Uterus (tissue), 4 donors: Measurements from ENCODE around the gene NEDD4L. TPM values are rescaled to one million over a fixed set of nuclear protein-coding genes. Genes with fewer than 3 reads are reported as not detected.

Experiments
- DNase-seq, 2 donors: peaks; one replicate each; pipeline ENCODE4 v3.0.0-alpha.2; 2019 to 2020
- H3K27ac ChIP-seq, 2 donors: fragments of 200-600 bp; sonication (generic); 1 replicate in 1 of 2; 2 replicates in 1 of 2; pipeline ENCODE4 v1.5.1; 2016 to 2018
- H3K27me3 ChIP-seq, 2 donors: fragments of 200-600 bp; sonication (generic); one replicate each; pipeline ENCODE4 v1.5.1; 2018 to 2019; ENCODE audit warnings: control low read depth in 1 of 2
- H3K36me3 ChIP-seq, 2 donors: fragments of 200-600 bp; sonication (generic); one replicate each; pipeline ENCODE4 v1.5.1; 2019; ENCODE audit warnings: control low read depth in 1 of 2
- H3K4me1 ChIP-seq, 2 donors: fragments of 200-600 bp; sonication (generic); one replicate each; pipeline ENCODE4 v1.5.1; 2018 to 2019; ENCODE audit warnings: control low read depth in 1 of 2
- H3K4me3 ChIP-seq, 2 donors: fragments of 200-600 bp; sonication (generic); 1 replicate in 1 of 2; 2 replicates in 1 of 2; pipeline ENCODE4 v1.5.1; 2018 to 2019; ENCODE audit warnings: mild to moderate bottlenecking in 1 of 2
- H3K9me3 ChIP-seq, 2 donors: fragments of 200-600 bp; sonication (generic); one replicate each; pipeline ENCODE4 v1.5.1; 2019; ENCODE audit warnings: control low read depth in 1 of 2
- CTCF ChIP-seq, 4 experiments: fragments of 200-600 bp in 2 of 4; fragments of 450-650 bp in 2 of 4; sonication (generic) in 2 of 4; IDR thresholded peaks; one replicate each; pipeline ENCODE4 v1.5.1; 2016 to 2019; ENCODE audit warnings: antibody characterized with exemption in 4 of 4, mild to moderate bottlenecking in 2 of 4, moderate library complexity in 1 of 4
- POLR2A ChIP-seq, 2 donors: fragments of 450-650 bp; IDR thresholded peaks; one replicate each; pipeline ENCODE4 v1.6.1; 2016; ENCODE audit warnings: antibody characterized with exemption in 2 of 2, mild to moderate bottlenecking in 1 of 2, moderate library complexity in 1 of 2
- intact Hi-C: fragments of 100-400 bp; cut with DNase I; formaldehyde crosslinking; loops from one replicate; pipeline ENCODE4 v1.15.1; 2023; ENCODE audit warnings: low total_unique reads
- total RNA-seq, 4 donors: library from RNA; depleted of rRNA in 3 of 4; stranded (reverse); fragments of >200 nt in 3 of 4; gene quantifications; one replicate each; pipeline versions ENCODE4 v1.1.0 to v1.2.4, GENCODE V29; 2014 to 2023
- donor health status: DM: yes; HTN: yes; CAD: no.

Gene NEDD4L
- total RNA-seq, 4 donors from 2014 or later = 6.2 to 45.9 (median 32.3) TPM

GRCh38 chr18:58409802-58410445 is 365.9 kb downstream of the NEDD4L start:
- intact Hi-C loops = no loop called here
- no peaks in the 10 kb centered on the region for H3K27me3 ChIP-seq
- no peaks in the 10 kb centered on the region for H3K36me3 ChIP-seq
- no peak overlapping the region for H3K4me3 ChIP-seq
- H3K4me1 ChIP-seq = no peaks in the 10 kb centered on the region
- H3K9me3 ChIP-seq = no peaks in the 10 kb centered on the region
- TF ChIP-seq CTCF (IDR thresholded peaks at IDR 0.05) = no peak
- TF ChIP-seq POLR2A (IDR thresholded peaks at IDR 0.05) = no peak
- no peak for DNase-seq
- H3K27ac ChIP-seq = no peak overlapping the region

GRCh38 chr18:58411323-58411722 is 367.3 kb downstream of the NEDD4L start:
- intact Hi-C loops = no loop called here
- Histone ChIP-seq H3K27ac (no peak overlapping the region), H3K4me3 (no peak overlapping the region), H3K4me1 (no peaks in the 10 kb centered on the region), H3K9me3 (no peaks in the 10 kb centered on the region), H3K27me3 (no peaks in the 10 kb centered on the region), H3K36me3 (no peaks in the 10 kb centered on the region)
- DNase-seq = no peak
- TF ChIP-seq CTCF (IDR thresholded peaks at IDR 0.05) = no peak
- no peak for TF ChIP-seq POLR2A (IDR thresholded peaks at IDR 0.05)

- no peaks in the 10 kb centered on the region for H3K36me3 ChIP-seq
- DNase-seq = no peak
- no peak overlapping the region for H3K27ac ChIP-seq
- no peak for TF ChIP-seq POLR2A (IDR thresholded peaks at IDR 0.05)
- TF ChIP-seq CTCF (IDR thresholded peaks at IDR 0.05) = no peak
- no peaks in the 10 kb centered on the region for H3K27me3 ChIP-seq
- intact Hi-C loops = no loop called here
- H3K4me1 ChIP-seq = no peaks in the 10 kb centered on the region
- H3K4me3 ChIP-seq = no peak overlapping the region
- no peaks in the 10 kb centered on the region for H3K9me3 ChIP-seq
These were observed 369.0 kb downstream of the NEDD4L start for GRCh38 chr18:58412844-58413666.

GRCh38 chr18:58413667-58414628 is 369.9 kb downstream of the NEDD4L start:
- Histone ChIP-seq H3K27ac (no peak overlapping the region), H3K4me3 (no peak overlapping the region), H3K9me3 (no peaks in the 10 kb centered on the region), H3K4me1 (no peaks in the 10 kb centered on the region), H3K27me3 (no peaks in the 10 kb centered on the region), H3K36me3 (no peaks in the 10 kb centered on the region)
- no peak for TF ChIP-seq POLR2A (IDR thresholded peaks at IDR 0.05)
- no peak for TF ChIP-seq CTCF (IDR thresholded peaks at IDR 0.05)
- DNase-seq = no peak
- intact Hi-C loops = no loop called here
